ENCODE results near the gene C22orf39. TPM values are rescaled to one million over a fixed set of nuclear protein-coding genes. Genes with fewer than 3 reads are reported as not detected.
A peak's percentile ranks its signal among the peaks of the same experiment; 100 is the strongest.

Gene C22orf39, protein sequence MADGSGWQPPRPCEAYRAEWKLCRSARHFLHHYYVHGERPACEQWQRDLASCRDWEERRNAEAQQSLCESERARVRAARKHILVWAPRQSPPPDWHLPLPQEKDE
- total RNA-seq (2021): 26.5 to 34.4 TPM (median 32.8 TPM) in 3 replicates
- percentile 92 among the genes with signal in this experiment for Bru-seq, nascent RNA
- long read RNA-seq, experiment 1, transcript C22orf39-202 (3 exons, 3,350 nt): major isoform, 89 of 167 reads
- long read RNA-seq, experiment 1, transcript C22orf39-203 (3 exons, 1,005 nt): minor isoform, 45 of 167 reads
- long read RNA-seq, experiment 1, partial matches to known transcripts: 6 of 167 reads
- long read RNA-seq, experiment 1, other reads (novel, unspliced or antisense): 27 of 167 reads
- long read RNA-seq, experiment 2, transcript C22orf39-202 (3 exons, 3,350 nt): minor isoform, 8 of 46 reads
- long read RNA-seq, experiment 2, transcript C22orf39-203 (3 exons, 1,005 nt): major isoform, 12 of 46 reads
- long read RNA-seq, experiment 2, partial matches to known transcripts: 13 of 46 reads
- long read RNA-seq, experiment 2, other reads (novel, unspliced or antisense): 13 of 46 reads
- long read RNA-seq, experiment 3, transcript C22orf39-202 (3 exons, 3,350 nt): minor isoform, 5 of 20 reads
- long read RNA-seq, experiment 3, transcript C22orf39-203 (3 exons, 1,005 nt): major isoform, 12 of 20 reads
- long read RNA-seq, experiment 3, partial matches to known transcripts: 0 of 20 reads
- long read RNA-seq, experiment 3, other reads (novel, unspliced or antisense): 3 of 20 reads

DNA sequence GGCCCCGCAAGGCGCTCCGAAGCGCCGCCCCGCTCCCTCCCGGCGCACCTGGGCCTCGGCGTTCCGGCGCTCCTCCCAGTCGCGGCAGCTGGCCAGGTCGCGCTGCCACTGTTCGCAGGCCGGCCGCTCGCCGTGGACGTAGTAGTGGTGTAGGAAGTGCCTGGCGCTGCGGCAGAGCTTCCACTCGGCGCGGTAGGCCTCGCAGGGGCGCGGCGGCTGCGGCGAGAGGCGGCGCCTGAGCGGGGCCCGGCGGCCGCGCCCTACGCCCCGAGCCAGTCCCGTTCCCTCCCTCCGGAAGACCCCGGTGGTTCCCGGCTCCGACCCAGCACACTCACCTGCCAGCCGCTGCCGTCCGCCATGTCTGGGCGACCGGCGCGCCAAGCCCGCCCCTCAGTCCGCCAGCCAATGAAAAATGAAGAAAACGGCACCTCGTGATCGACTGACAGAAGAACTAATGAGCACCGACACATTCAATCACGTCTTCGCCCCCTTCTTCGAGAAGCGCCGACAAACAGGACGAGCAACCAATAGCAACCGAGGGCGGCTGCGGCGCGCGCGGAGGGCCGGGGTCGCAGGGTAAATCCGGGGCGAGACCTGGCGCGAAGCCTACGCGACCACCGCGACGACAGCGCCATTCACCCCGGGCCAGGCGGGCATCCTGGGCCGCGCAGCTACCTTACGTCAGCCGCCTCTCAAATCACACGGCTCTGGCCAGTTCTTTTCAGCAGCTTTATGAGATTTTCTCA lies at the start of gene C22orf39:
TSS of gene C22orf39 (minus strand) at position 382 of the 746 bp plus-strand sequence. CDS start at position 359, 23 bp downstream.
- Mint-ChIP-seq H3K9me3 (no peaks in the 10 kb centered on the region), H3K27me3 (ENCODE audit: low read depth) (peaks cover 8% of the 10 kb centered on the region), H3K27ac (peak within 1 kb of the TSS; percentile 96), H3K36me3 (peaks cover 30% of the 10 kb centered on the region), H3K4me3 (peak within 1 kb of the TSS; percentile 92), H3K4me1 (peaks cover 16% of the 10 kb centered on the region)
- ChIA-PET POLR2A (interaction anchor here (0.5 to 2.0 kb wide), 4 partner anchors 16 to 268 kb away, joined by 4 to 13 read pairs (median 4); partner anchors contain the start of genes CDC45, HIRA and MRPL40), CTCF (interaction anchor here (0.6 to 2.8 kb wide), 7 partner anchors 11 to 269 kb away, joined by 3 to 12 read pairs (median 3); partner anchors contain the start of gene SLC25A1)
- DNase-seq (ENCODE audit: low spot score) (peak; percentile 91), ATAC-seq (peak; percentile 84)
- TF ChIP-seq, protein P1, sequence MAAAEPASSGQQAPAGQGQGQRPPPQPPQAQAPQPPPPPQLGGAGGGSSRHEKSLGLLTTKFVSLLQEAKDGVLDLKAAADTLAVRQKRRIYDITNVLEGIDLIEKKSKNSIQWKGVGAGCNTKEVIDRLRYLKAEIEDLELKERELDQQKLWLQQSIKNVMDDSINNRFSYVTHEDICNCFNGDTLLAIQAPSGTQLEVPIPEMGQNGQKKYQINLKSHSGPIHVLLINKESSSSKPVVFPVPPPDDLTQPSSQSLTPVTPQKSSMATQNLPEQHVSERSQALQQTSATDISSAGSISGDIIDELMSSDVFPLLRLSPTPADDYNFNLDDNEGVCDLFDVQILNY (CRISPR knock-in tag; IDR thresholded peaks at IDR 0.05): peak; percentile 95
- TF ChIP-seq, protein P2, sequence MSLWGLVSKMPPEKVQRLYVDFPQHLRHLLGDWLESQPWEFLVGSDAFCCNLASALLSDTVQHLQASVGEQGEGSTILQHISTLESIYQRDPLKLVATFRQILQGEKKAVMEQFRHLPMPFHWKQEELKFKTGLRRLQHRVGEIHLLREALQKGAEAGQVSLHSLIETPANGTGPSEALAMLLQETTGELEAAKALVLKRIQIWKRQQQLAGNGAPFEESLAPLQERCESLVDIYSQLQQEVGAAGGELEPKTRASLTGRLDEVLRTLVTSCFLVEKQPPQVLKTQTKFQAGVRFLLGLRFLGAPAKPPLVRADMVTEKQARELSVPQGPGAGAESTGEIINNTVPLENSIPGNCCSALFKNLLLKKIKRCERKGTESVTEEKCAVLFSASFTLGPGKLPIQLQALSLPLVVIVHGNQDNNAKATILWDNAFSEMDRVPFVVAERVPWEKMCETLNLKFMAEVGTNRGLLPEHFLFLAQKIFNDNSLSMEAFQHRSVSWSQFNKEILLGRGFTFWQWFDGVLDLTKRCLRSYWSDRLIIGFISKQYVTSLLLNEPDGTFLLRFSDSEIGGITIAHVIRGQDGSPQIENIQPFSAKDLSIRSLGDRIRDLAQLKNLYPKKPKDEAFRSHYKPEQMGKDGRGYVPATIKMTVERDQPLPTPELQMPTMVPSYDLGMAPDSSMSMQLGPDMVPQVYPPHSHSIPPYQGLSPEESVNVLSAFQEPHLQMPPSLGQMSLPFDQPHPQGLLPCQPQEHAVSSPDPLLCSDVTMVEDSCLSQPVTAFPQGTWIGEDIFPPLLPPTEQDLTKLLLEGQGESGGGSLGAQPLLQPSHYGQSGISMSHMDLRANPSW (CRISPR knock-in tag; conservative IDR thresholded peaks at IDR 0.05; ENCODE audit: low read depth): no peak
- TF ChIP-seq FOXK1 (CRISPR knock-in tag; IDR thresholded peaks at IDR 0.05) (peak; percentile 6; the same call in 1 of the 2 replicates), SP1 (CRISPR knock-in tag; conservative IDR thresholded peaks at IDR 0.05) (no peak; the same call in 1 of the 2 replicates), ZNF423 (CRISPR knock-in tag; IDR thresholded peaks at IDR 0.05) (no peak), FOXP1 (CRISPR knock-in tag; IDR thresholded peaks at IDR 0.05; ENCODE audit: borderline replicate concordance) (no peak; the same call in 1 of the 2 replicates), GABPB1 (CRISPR knock-in tag; IDR thresholded peaks at IDR 0.05) (peak; percentile 53; the same call in 1 of the 2 replicates), TP53 (CRISPR knock-in tag; IDR thresholded peaks at IDR 0.05) (no peak), SOX15 (CRISPR knock-in tag; IDR thresholded peaks at IDR 0.05) (no peak), NR1H2 (CRISPR knock-in tag; IDR thresholded peaks at IDR 0.05) (no peak), CREM (CRISPR knock-in tag; IDR thresholded peaks at IDR 0.05) (peak; percentile 87; the same call in 1 of the 2 replicates), ZNF317 (CRISPR knock-in tag; IDR thresholded peaks at IDR 0.05; ENCODE audit: borderline replicate concordance, low read depth) (0 out of 2 replicates have a peak, but pooled peaks have one; percentile 10), MXD4 (CRISPR knock-in tag; IDR thresholded peaks at IDR 0.05; ENCODE audit: borderline replicate concordance) (no peak), OVOL2 (CRISPR knock-in tag; IDR thresholded peaks at IDR 0.05; ENCODE audit: borderline replicate concordance) (no peak)
- TF ChIP-seq, protein P3, sequence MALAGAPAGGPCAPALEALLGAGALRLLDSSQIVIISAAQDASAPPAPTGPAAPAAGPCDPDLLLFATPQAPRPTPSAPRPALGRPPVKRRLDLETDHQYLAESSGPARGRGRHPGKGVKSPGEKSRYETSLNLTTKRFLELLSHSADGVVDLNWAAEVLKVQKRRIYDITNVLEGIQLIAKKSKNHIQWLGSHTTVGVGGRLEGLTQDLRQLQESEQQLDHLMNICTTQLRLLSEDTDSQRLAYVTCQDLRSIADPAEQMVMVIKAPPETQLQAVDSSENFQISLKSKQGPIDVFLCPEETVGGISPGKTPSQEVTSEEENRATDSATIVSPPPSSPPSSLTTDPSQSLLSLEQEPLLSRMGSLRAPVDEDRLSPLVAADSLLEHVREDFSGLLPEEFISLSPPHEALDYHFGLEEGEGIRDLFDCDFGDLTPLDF (CRISPR knock-in tag; IDR thresholded peaks at IDR 0.05): no peak
- TF ChIP-seq, protein P4, sequence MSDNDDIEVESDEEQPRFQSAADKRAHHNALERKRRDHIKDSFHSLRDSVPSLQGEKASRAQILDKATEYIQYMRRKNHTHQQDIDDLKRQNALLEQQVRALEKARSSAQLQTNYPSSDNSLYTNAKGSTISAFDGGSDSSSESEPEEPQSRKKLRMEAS (CRISPR knock-in tag; IDR thresholded peaks at IDR 0.05): peak; percentile 86
- TF ChIP-seq, protein P5, sequence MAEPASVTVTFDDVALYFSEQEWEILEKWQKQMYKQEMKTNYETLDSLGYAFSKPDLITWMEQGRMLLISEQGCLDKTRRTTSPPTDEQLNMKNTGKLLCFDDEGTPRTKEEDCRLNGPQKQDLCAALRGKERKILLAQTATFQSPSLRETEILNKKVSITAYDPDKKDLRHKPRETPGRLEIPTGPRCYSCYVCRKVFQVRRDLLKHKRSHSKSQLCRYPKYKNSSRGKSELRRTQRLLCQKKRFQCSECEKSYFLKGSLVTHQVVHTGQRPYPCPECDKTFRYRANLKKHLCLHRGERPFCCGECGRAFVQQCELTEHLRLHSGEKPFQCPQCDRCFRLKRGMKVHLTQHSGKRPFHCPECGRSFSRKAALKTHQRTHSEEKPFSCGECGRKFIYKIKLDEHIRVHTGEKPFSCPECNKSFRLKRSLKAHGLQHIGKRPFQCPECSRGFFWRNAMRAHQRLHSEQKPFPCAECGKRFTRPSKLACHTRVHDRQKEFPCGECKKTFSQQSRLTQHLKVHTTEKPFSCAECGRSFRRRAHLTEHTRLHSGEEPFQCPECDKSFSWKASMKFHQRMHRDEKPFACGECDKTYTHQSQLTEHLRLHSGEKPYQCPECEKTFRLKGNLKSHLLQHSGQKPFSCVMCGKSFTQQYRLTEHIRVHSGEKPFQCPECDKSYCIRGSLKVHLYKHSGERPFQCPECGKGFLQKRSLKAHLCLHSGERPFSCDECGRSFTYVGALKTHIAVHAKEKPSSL (CRISPR knock-in tag; conservative IDR thresholded peaks at IDR 0.05): no peak
- TF ChIP-seq, protein P6, sequence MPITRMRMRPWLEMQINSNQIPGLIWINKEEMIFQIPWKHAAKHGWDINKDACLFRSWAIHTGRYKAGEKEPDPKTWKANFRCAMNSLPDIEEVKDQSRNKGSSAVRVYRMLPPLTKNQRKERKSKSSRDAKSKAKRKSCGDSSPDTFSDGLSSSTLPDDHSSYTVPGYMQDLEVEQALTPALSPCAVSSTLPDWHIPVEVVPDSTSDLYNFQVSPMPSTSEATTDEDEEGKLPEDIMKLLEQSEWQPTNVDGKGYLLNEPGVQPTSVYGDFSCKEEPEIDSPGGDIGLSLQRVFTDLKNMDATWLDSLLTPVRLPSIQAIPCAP (CRISPR knock-in tag; IDR thresholded peaks at IDR 0.05): no peak; the same call in 1 of the 2 replicates
- TF ChIP-seq, protein P7, sequence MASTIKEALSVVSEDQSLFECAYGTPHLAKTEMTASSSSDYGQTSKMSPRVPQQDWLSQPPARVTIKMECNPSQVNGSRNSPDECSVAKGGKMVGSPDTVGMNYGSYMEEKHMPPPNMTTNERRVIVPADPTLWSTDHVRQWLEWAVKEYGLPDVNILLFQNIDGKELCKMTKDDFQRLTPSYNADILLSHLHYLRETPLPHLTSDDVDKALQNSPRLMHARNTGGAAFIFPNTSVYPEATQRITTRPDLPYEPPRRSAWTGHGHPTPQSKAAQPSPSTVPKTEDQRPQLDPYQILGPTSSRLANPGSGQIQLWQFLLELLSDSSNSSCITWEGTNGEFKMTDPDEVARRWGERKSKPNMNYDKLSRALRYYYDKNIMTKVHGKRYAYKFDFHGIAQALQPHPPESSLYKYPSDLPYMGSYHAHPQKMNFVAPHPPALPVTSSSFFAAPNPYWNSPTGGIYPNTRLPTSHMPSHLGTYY (CRISPR knock-in tag; IDR thresholded peaks at IDR 0.05): no peak
- TF ChIP-seq, protein P8, sequence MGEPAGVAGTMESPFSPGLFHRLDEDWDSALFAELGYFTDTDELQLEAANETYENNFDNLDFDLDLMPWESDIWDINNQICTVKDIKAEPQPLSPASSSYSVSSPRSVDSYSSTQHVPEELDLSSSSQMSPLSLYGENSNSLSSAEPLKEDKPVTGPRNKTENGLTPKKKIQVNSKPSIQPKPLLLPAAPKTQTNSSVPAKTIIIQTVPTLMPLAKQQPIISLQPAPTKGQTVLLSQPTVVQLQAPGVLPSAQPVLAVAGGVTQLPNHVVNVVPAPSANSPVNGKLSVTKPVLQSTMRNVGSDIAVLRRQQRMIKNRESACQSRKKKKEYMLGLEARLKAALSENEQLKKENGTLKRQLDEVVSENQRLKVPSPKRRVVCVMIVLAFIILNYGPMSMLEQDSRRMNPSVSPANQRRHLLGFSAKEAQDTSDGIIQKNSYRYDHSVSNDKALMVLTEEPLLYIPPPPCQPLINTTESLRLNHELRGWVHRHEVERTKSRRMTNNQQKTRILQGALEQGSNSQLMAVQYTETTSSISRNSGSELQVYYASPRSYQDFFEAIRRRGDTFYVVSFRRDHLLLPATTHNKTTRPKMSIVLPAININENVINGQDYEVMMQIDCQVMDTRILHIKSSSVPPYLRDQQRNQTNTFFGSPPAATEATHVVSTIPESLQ (CRISPR knock-in tag; IDR thresholded peaks at IDR 0.05): no peak
- TF ChIP-seq, protein P9, sequence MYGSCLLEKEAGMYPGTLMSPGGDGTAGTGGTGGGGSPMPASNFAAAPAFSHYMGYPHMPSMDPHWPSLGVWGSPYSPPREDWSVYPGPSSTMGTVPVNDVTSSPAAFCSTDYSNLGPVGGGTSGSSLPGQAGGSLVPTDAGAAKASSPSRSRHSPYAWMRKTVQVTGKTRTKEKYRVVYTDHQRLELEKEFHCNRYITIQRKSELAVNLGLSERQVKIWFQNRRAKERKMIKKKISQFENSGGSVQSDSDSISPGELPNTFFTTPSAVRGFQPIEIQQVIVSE (CRISPR knock-in tag; IDR thresholded peaks at IDR 0.05; ENCODE audit: borderline replicate concordance): no peak
